Gastrocnemius medialis (tissue), 4 donors: ENCODE measurements around the gene RRM1.

Experiments
- POLR2A ChIP-seq, 2 donors: fragments of 450-650 bp; IDR thresholded peaks; one replicate each; pipeline ENCODE4 v1.6.1; 2017; ENCODE audit warnings: antibody characterized with exemption in 2 of 2, mild to moderate bottlenecking in 2 of 2, moderate library complexity in 2 of 2
- TF ChIP-seq, protein P1 (sequence below), 5 experiments: fragments of 450-650 bp in 3 of 5; fragments of 200-600 bp in 2 of 5; sonication (generic) in 2 of 5; IDR thresholded peaks in 4 of 5; conservative IDR thresholded peaks in 1 of 5; 1 replicate in 4 of 5; 2 replicates in 1 of 5; pipeline ENCODE4 v1.5.1; 2016 to 2019; ENCODE audit warnings: antibody characterized with exemption in 5 of 5, mild to moderate bottlenecking in 3 of 5, moderate library complexity in 3 of 5

- TF ChIP-seq, protein P1, sequence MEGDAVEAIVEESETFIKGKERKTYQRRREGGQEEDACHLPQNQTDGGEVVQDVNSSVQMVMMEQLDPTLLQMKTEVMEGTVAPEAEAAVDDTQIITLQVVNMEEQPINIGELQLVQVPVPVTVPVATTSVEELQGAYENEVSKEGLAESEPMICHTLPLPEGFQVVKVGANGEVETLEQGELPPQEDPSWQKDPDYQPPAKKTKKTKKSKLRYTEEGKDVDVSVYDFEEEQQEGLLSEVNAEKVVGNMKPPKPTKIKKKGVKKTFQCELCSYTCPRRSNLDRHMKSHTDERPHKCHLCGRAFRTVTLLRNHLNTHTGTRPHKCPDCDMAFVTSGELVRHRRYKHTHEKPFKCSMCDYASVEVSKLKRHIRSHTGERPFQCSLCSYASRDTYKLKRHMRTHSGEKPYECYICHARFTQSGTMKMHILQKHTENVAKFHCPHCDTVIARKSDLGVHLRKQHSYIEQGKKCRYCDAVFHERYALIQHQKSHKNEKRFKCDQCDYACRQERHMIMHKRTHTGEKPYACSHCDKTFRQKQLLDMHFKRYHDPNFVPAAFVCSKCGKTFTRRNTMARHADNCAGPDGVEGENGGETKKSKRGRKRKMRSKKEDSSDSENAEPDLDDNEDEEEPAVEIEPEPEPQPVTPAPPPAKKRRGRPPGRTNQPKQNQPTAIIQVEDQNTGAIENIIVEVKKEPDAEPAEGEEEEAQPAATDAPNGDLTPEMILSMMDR (IDR thresholded peaks at IDR 0.05 in 4 of 5, conservative IDR thresholded peaks at IDR 0.05 in 1 of 5): no peak
- TF ChIP-seq POLR2A (IDR thresholded peaks at IDR 0.05): no peak
Measured at GRCh38 chr11:4183410-4184057, 88.9 kb downstream of the RRM1 start.
